Endothelial cell of umbilical vein (primary cell): Measurements from ENCODE around the gene AGMAT. TPM values are rescaled to one million over a fixed set of nuclear protein-coding genes. Genes with fewer than 3 reads are reported as not detected.

Experiments used
- BruUV-seq: library from RNA; stranded (reverse); fragments of 400-500 nt; replicated peaks from 2 replicates; lab custom pipeline; 2021; lab: Mats Ljungman, UMichigan
- CTCF ChIA-PET: fragments of 300-600, 350-600 bp; sonication (Branson Sonifier 250); formaldehyde crosslinking; loops from one replicate; lab custom pipeline; 2021; ENCODE audit warnings: antibody characterized with exemption, inconsistent platforms; lab: Charles Lee
- POLR2A ChIA-PET: fragments of 300-600, 350-600 bp; sonication (Branson Sonifier 250); formaldehyde crosslinking; loops from one replicate; lab custom pipeline; 2021; ENCODE audit warnings: antibody characterized with exemption, inconsistent platforms; lab: Charles Lee
- DNase-seq: peaks from one replicate; pipeline ENCODE4 v3.0.0-alpha.2; 2011; ENCODE audit warnings: low read depth, low spot score
- FAIRE-seq: peaks from 2 replicates; lab custom pipeline; 2011; peaks lifted over from hg19 to GRCh38; lab: Jason Lieb, UNC
- H2AFZ ChIP-seq: 2 replicates; pipeline ENCODE4 v1.6.0; 2012; ENCODE audit warnings: low read depth, low read length, control low read depth, inconsistent platforms
- H3K27ac ChIP-seq: 2 replicates; pipeline ENCODE4 v1.5.1; 2011; ENCODE audit warnings: low read depth, mild to moderate bottlenecking, control low read depth, low read length, moderate library complexity; ENCODE audit not compliant: insufficient read depth
- H3K27me3 ChIP-seq, 2 experiments: 2 replicates each; pipeline versions ENCODE4 v1.6.0 to v1.6.1; 2011; ENCODE audit warnings: low read length in 2 of 2, mixed read lengths in 1 of 2; ENCODE audit not compliant: control insufficient read depth in 2 of 2, insufficient read depth in 2 of 2
- H3K36me3 ChIP-seq, 2 experiments: 2 replicates in 1 of 2; 3 replicates in 1 of 2; pipeline ENCODE4 v1.5.1; 2011; ENCODE audit warnings: low read length in 2 of 2, mild to moderate bottlenecking in 1 of 2, moderate library complexity in 1 of 2; ENCODE audit not compliant: control insufficient read depth in 2 of 2, insufficient read depth in 2 of 2; ENCODE audit errors: extremely low read depth in 1 of 2
- H3K4me1 ChIP-seq: 3 replicates; pipeline ENCODE4 v1.5.1; 2011; ENCODE audit warnings: mild to moderate bottlenecking, low read length; ENCODE audit not compliant: control insufficient read depth, insufficient read depth; ENCODE audit errors: extremely low read depth
- H3K4me2 ChIP-seq: 2 replicates; pipeline ENCODE4 v1.6.1; 2011; ENCODE audit warnings: low read length, control low read depth, mixed read lengths; ENCODE audit not compliant: insufficient read depth
- H3K4me3 ChIP-seq, 3 experiments: fragments of 200-600 bp in 1 of 3; sonication (generic), shearing (Covaris generic) in 1 of 3; replicated peaks in 1 of 3; 2 replicates each; pipeline ENCODE4 v1.5.1; 2011 to 2016; ENCODE audit warnings: control low read depth in 3 of 3, low read length in 3 of 3, mild to moderate bottlenecking in 2 of 3, inconsistent platforms in 1 of 3, low read depth in 1 of 3, moderate library complexity in 1 of 3; ENCODE audit not compliant: insufficient read depth in 1 of 3
- H3K79me2 ChIP-seq: 2 replicates; pipeline ENCODE4 v1.6.0; 2012; ENCODE audit warnings: low read length, inconsistent platforms; ENCODE audit not compliant: control insufficient read depth, insufficient read depth
- H3K9ac ChIP-seq: replicated peaks from 2 replicates; pipeline ENCODE3; 2011; ENCODE audit warnings: low read length, control low read depth; ENCODE audit not compliant: insufficient read depth; ENCODE audit errors: extremely low read depth
- H3K9me1 ChIP-seq: replicated peaks from 3 replicates; pipeline ENCODE4 v1.6.0; 2011; ENCODE audit warnings: mild to moderate bottlenecking, low read length; ENCODE audit not compliant: control insufficient read depth, insufficient read depth; ENCODE audit errors: extremely low read depth
- H3K9me3 ChIP-seq: replicated peaks from 2 replicates; pipeline ENCODE4 v1.5.1; 2012; ENCODE audit warnings: low read length, inconsistent platforms; ENCODE audit not compliant: control insufficient read depth, insufficient read depth
- H4K20me1 ChIP-seq: replicated peaks from 2 replicates; pipeline ENCODE3; 2011; ENCODE audit warnings: mild to moderate bottlenecking, low read length; ENCODE audit not compliant: control insufficient read depth, insufficient read depth; ENCODE audit errors: extremely low read depth
- FOS ChIP-seq: IDR thresholded peaks from 2 replicates; pipeline ENCODE4 v1.6.1; 2011; ENCODE audit warnings: mild to moderate bottlenecking, low read length, moderate library complexity, borderline replicate concordance; ENCODE audit not compliant: insufficient read depth
- GATA2 ChIP-seq: IDR thresholded peaks from 2 replicates; pipeline ENCODE4 v1.7.0; 2011; ENCODE audit warnings: low read depth, mild to moderate bottlenecking, moderate library complexity, mixed read lengths, low read length; ENCODE audit not compliant: insufficient read length, insufficient read depth
- JUN ChIP-seq: IDR thresholded peaks from 2 replicates; pipeline ENCODE4 v1.6.1; 2011; ENCODE audit warnings: borderline replicate concordance, low read depth; ENCODE audit not compliant: insufficient read length, insufficient read depth
- MAX ChIP-seq: IDR thresholded peaks from 2 replicates; pipeline ENCODE4 v1.6.1; 2011; ENCODE audit not compliant: insufficient read depth, insufficient read length
- dilution Hi-C: fragments of 300-500 bp; cut with MboI; formaldehyde crosslinking; loops from one replicate; pipeline ENCODE4 v1.15.0; 2019; ENCODE audit warnings: low sequenced_read_pairs; ENCODE audit not compliant: extremely low pct_ligation_motif_present
- intact Hi-C: fragments of 100-400 bp; cut with micrococcal nuclease; formaldehyde crosslinking; loops from one replicate; pipeline ENCODE4 v1.10.0; 2022
- polyA plus RNA-seq, 4 experiments: library from polyadenylated mRNA; depleted of rRNA in 3 of 4; stranded (reverse) in 3 of 4; unstranded in 1 of 4; fragments of >200 nt; gene quantifications; 2 replicates each; pipeline versions ENCODE4 v1.2.1 to v1.2.3, GENCODE V29; 2011 to 2012; ENCODE audit warnings: missing spikeins in 1 of 4
- small RNA-seq: library from RNA; depleted of rRNA; stranded (forward); fragments of <200 nt; gene quantifications from one replicate; pipeline ENCODE3, GENCODE V24; 2012; ENCODE audit warnings: low replicate concordance, low read depth; ENCODE audit not compliant: insufficient read depth, insufficient read length
- total RNA-seq: library from RNA; stranded (reverse); gene quantifications from 2 replicates; pipeline ENCODE4 v1.2.3, GENCODE V29; 2021

Gene AGMAT
- total and polyA plus RNA-seq, 2 donors (not counting 3 experiments of a cell fraction or from before 2014, with no cell fraction given) = 0.39 to 1.9 TPM

GRCh38 chr1:15522551-15522950 lies 62.3 kb downstream of the AGMAT start:
- Histone ChIP-seq H3K27me3 (no peaks in the 10 kb centered on the region), H2AFZ (no peak overlapping the region), H3K27ac (no peak overlapping the region), H3K36me3 (no peaks in the 10 kb centered on the region), H3K4me3 (no peak overlapping the region), H3K4me1 (peaks cover 21% of the 10 kb centered on the region), H3K79me2 (peaks cover 5% of the 10 kb centered on the region), H3K9me3 (no peaks in the 10 kb centered on the region), H4K20me1 (no peaks in the 10 kb centered on the region), H3K9me1 (no peaks in the 10 kb centered on the region), H3K9ac (no peak overlapping the region), H3K4me2 (no peak overlapping the region)
- POLR2A ChIA-PET = no interaction called here
- no peak for DNase-seq
- TF ChIP-seq JUN = no peak
- no peak for TF ChIP-seq GATA2
- TF ChIP-seq MAX = no peak
- TF ChIP-seq FOS = no peak
- CTCF ChIA-PET = no interaction called here
- BruUV-seq = no TSS peak
- no peak for FAIRE-seq
- dilution Hi-C loops = no loop called here
- intact Hi-C loops = loop anchor here (10.0 kb wide), 1 partner anchor 322 kb away; the partner anchor contains the start of gene SPEN

Small RNAs within 50 kb of the gene (small RNA-seq; reads per million reads assigned to genes)
- gene CD24P1 = not detected
- gene RNU7-179P = not detected
- not detected for gene SCARNA21B

Other genes with a start within 250 kb of the AGMAT start
- gene EFHD2, start 175.2 kb downstream of the AGMAT start, total RNA-seq = 65.5 and 73.5 TPM in 2 replicates
- gene EFHD2, start 175.2 kb downstream of the AGMAT start, polyA plus RNA-seq = 50.2 TPM in 2 replicates
- gene CTRC, start 146.6 kb downstream of the AGMAT start, total RNA-seq = not detected in 2 replicates
- gene CTRC, start 146.6 kb downstream of the AGMAT start, polyA plus RNA-seq = 0.29 and 0.48 TPM in 2 replicates
- gene CELA2A, start 128.3 kb downstream of the AGMAT start, total RNA-seq = not detected in 2 replicates
- gene CELA2A, start 128.3 kb downstream of the AGMAT start, polyA plus RNA-seq = not detected in 2 replicates
- not detected in 2 replicates for gene CELA2B, start 108.9 kb downstream of the AGMAT start, total RNA-seq
- gene CELA2B, start 108.9 kb downstream of the AGMAT start, polyA plus RNA-seq = not detected in 2 replicates
- gene CASP9, start 60.8 kb downstream of the AGMAT start, total RNA-seq = 9.0 and 10.5 TPM in 2 replicates
- gene CASP9, start 60.8 kb downstream of the AGMAT start, polyA plus RNA-seq = 12.8 and 14.1 TPM in 2 replicates
- 21.4 and 23.3 TPM in 2 replicates for gene DNAJC16, start 58.2 kb downstream of the AGMAT start, total RNA-seq
- gene DNAJC16, start 58.2 kb downstream of the AGMAT start, polyA plus RNA-seq = 7.6 and 8.0 TPM in 2 replicates
- 35.2 and 35.9 TPM in 2 replicates for gene DDI2, start 32.4 kb upstream of the AGMAT start, total RNA-seq
- 4.6 and 5.4 TPM in 2 replicates for gene DDI2, start 32.4 kb upstream of the AGMAT start, polyA plus RNA-seq
- 67.5 and 71.5 TPM in 2 replicates for gene PLEKHM2, start 99.3 kb upstream of the AGMAT start, total RNA-seq
- gene PLEKHM2, start 99.3 kb upstream of the AGMAT start, polyA plus RNA-seq = 59.1 and 60.6 TPM in 2 replicates
- 0.76 and 1.1 TPM in 2 replicates for gene SLC25A34, start 151.2 kb upstream of the AGMAT start, total RNA-seq
- gene SLC25A34, start 151.2 kb upstream of the AGMAT start, polyA plus RNA-seq = 0.90 and 1.4 TPM in 2 replicates
- not detected in 2 replicates for gene TMEM82, start 157.4 kb upstream of the AGMAT start, total RNA-seq
- gene TMEM82, start 157.4 kb upstream of the AGMAT start, polyA plus RNA-seq = not detected in 2 replicates
- 363 and 394 TPM in 2 replicates for gene FBLIM1, start 173.7 kb upstream of the AGMAT start, total RNA-seq
- 414 and 436 TPM in 2 replicates for gene FBLIM1, start 173.7 kb upstream of the AGMAT start, polyA plus RNA-seq
- gene UQCRHL, start 222.6 kb upstream of the AGMAT start, total RNA-seq = 1.4 and 1.8 TPM in 2 replicates
- gene UQCRHL, start 222.6 kb upstream of the AGMAT start, polyA plus RNA-seq = 0.64 and 0.92 TPM in 2 replicates